ENCODE data around the gene TBC1D32. TPM values are rescaled to one million over a fixed set of nuclear protein-coding genes. Genes with fewer than 3 reads are reported as not detected.

Gene TBC1D32
- polyA plus RNA-seq, 1 of the 3 experiments (the other 2 are of a cell fraction): 2.3 TPM

GRCh38 chr6:121235386-121235785 is 98.9 kb downstream of the TBC1D32 start (continued):
- TF ChIP-seq FOXM1 (IDR thresholded peaks at IDR 0.05; ENCODE audit: low read depth): no peak

GRCh38 chr6:121223930-121224329 is 110.3 kb downstream of the TBC1D32 start:
- H4K20me1 ChIP-seq (ENCODE audit: insufficient read depth): no peaks in the 10 kb centered on the region
- no peaks in the 10 kb centered on the region for H3K27me3 ChIP-seq (ENCODE audit: insufficient read depth)
- no peak overlapping the region for H2AFZ ChIP-seq (ENCODE audit: low read depth)
- H3K79me2 ChIP-seq (ENCODE audit: insufficient read depth): no peaks in the 10 kb centered on the region
- POLR2A ChIA-PET: no interaction called here
- no peak for TF ChIP-seq MEF2A (IDR thresholded peaks at IDR 0.05; ENCODE audit: borderline replicate concordance, low read depth)
- no peak for TF ChIP-seq MXI1 (IDR thresholded peaks at IDR 0.05; ENCODE audit: low read depth, low read length)
- H3K9me3 ChIP-seq: no peaks in the 10 kb centered on the region
- no peak overlapping the region for H3K27ac ChIP-seq (ENCODE audit: low read depth in 2 of 2, low read length in 1 of 2)
- no peak overlapping the region for H3K4me2 ChIP-seq
- no peaks in the 10 kb centered on the region for H3F3A ChIP-seq (replicated peaks; ENCODE audit: insufficient read depth)
- DNase-seq: no peak
- no peaks in the 10 kb centered on the region for H3K4me1 ChIP-seq (ENCODE audit: control insufficient read depth in 1 of 2, insufficient read depth in 2 of 2, low read depth in 1 of 2, low read length in 1 of 2)
- CTCF ChIA-PET: interaction anchor here (1.1 to 4.2 kb wide), 2 partner anchors 11 to 941 kb away, joined by 3 to 18 read pairs; no protein-coding TSS in a partner anchor
- peaks cover 0 to 2% of the 10 kb centered on the region in 2 experiments for H3K36me3 ChIP-seq (replicated peaks in 1 of 2; ENCODE audit: control insufficient read depth in 1 of 2, insufficient read depth in 2 of 2, low read length in 1 of 2)
- 91% methylated on average over 2 of the region's 2 CpGs for WGBS (ENCODE audit: low lambda C conversion rate)
- no peaks in the 10 kb centered on the region for H3K9me2 ChIP-seq
- no peak overlapping the region for H3K9ac ChIP-seq
- H3K4me3 ChIP-seq (ENCODE audit: low read depth in 2 of 2, low read length in 1 of 2): no peak overlapping the region

- H3K4me1 ChIP-seq (ENCODE audit: control insufficient read depth in 1 of 2, insufficient read depth in 2 of 2, low read depth in 1 of 2, low read length in 1 of 2): no peaks in the 10 kb centered on the region
- H3K36me3 ChIP-seq (replicated peaks in 1 of 2; ENCODE audit: control insufficient read depth in 1 of 2, insufficient read depth in 2 of 2, low read length in 1 of 2): peaks cover 0 to 5% of the 10 kb centered on the region in 2 experiments
- H3K79me2 ChIP-seq (ENCODE audit: insufficient read depth): no peaks in the 10 kb centered on the region
- H3K9me2 ChIP-seq: no peaks in the 10 kb centered on the region
- no peak overlapping the region for H3K27ac ChIP-seq (ENCODE audit: low read depth in 2 of 2, low read length in 1 of 2)
- H3K27me3 ChIP-seq (ENCODE audit: insufficient read depth): no peaks in the 10 kb centered on the region
- H3K4me3 ChIP-seq (ENCODE audit: low read depth in 2 of 2, low read length in 1 of 2): no peak overlapping the region
- WGBS (ENCODE audit: low lambda C conversion rate): 77% methylated on average over 2 of the region's 2 CpGs
- ChIA-PET POLR2A (no interaction called here), CTCF (interaction anchor here (4.2 kb wide), 1 partner anchor 11 kb away, joined by 18 read pairs; no protein-coding TSS in a partner anchor)
- no peak for DNase-seq
- H3K9me3 ChIP-seq: no peaks in the 10 kb centered on the region
- H3K9ac ChIP-seq: no peak overlapping the region
- no peak overlapping the region for H2AFZ ChIP-seq (ENCODE audit: low read depth)
- TF ChIP-seq NFIC (IDR thresholded peaks at IDR 0.05; ENCODE audit: borderline replicate concordance) (no peak), MXI1 (IDR thresholded peaks at IDR 0.05; ENCODE audit: low read depth, low read length) (no peak), IRF3 (IDR thresholded peaks at IDR 0.05; ENCODE audit: low read depth, low read length) (no peak), GATA2 (CRISPR knock-in tag; IDR thresholded peaks at IDR 0.05) (no peak), RXRA (IDR thresholded peaks at IDR 0.05; ENCODE audit: borderline replicate concordance, low read depth) (no peak), PBX3 (IDR thresholded peaks at IDR 0.05) (no peak), NRF1 (IDR thresholded peaks at IDR 0.05; ENCODE audit: low read depth, low read length) (no peak), SIN3A (IDR thresholded peaks at IDR 0.05; ENCODE audit: borderline replicate concordance, low read depth, low read length) (no peak), MAX (IDR thresholded peaks at IDR 0.05; ENCODE audit: low read depth) (no peak), EP300 (IDR thresholded peaks at IDR 0.05; ENCODE audit: borderline replicate concordance in 1 of 2, low read depth in 1 of 2, low read length in 1 of 2) (no peak), GABPA (IDR thresholded peaks at IDR 0.05; ENCODE audit: low read depth) (no peak), FOXJ3 (CRISPR knock-in tag; IDR thresholded peaks at IDR 0.05) (no peak), ZBTB33 (IDR thresholded peaks at IDR 0.05; ENCODE audit: borderline replicate concordance, low read depth) (no peak), CHD2 (IDR thresholded peaks at IDR 0.05; ENCODE audit: low read length, partially characterized antibody) (no peak), USF1 (IDR thresholded peaks at IDR 0.05; ENCODE audit: borderline replicate concordance, low read depth) (no peak), TCF12 (IDR thresholded peaks at IDR 0.05) (no peak), JUND (IDR thresholded peaks at IDR 0.05) (no peak), TAF1 (IDR thresholded peaks at IDR 0.05; ENCODE audit: borderline replicate concordance, low read depth, low read length) (no peak), SMC3 (IDR thresholded peaks at IDR 0.05; ENCODE audit: low read depth, low read length) (no peak), FOSL2 (IDR thresholded peaks at IDR 0.05; ENCODE audit: borderline replicate concordance, low read depth) (no peak)
- H3K4me2 ChIP-seq: no peak overlapping the region
- H3F3A ChIP-seq (replicated peaks; ENCODE audit: insufficient read depth): no peaks in the 10 kb centered on the region
- H4K20me1 ChIP-seq (ENCODE audit: insufficient read depth): no peaks in the 10 kb centered on the region
Measured at GRCh38 chr6:121223212-121223611, 111.1 kb downstream of the TBC1D32 start.
